ENCODE measurements around the gene HCFC1R1.
A peak's percentile ranks its signal among the peaks of the same experiment; 100 is the strongest.

The HCFC1R1 gene

DNA sequence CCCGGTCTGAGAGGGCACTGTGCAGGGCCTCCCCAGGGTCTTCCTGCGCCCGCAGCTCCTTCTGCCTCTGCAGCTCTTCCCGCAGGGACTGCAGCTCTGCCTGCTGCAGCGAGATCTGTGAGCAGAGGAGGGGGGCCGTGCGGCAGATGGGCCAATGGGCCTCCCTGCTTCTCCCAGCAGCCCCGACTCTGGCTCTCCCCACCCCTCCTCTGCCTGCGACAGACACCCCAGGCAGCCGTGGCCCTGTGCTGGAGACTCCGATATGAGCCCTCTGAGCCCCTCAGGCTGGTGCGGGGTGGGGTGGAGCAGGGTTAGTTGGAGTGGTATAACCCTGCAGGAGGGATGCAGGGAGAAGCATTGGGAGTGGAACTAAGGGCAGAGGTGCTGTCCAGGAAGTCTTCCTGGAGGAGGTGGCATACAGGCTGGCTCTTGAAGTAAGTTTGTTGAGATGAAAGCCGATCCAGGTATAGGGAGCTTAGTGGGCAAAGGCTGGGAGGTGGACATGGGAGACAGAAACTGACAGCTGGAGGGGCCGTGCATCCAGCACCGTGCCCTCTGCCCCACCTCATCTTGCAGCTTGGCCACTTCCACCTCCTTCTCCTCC, 5.1 kb upstream of the HCFC1R1 start:
- H3K4me1 ChIP-seq: peaks cover 11% of the 10 kb centered on the region
- peaks cover 19% of the 10 kb centered on the region for H3K36me3 ChIP-seq
- peaks cover 56% of the 10 kb centered on the region for H3K27me3 ChIP-seq
- no peak for DNase-seq
- TF ChIP-seq CTCF (IDR thresholded peaks at IDR 0.05; ENCODE audit: low read depth, low read length): no peak
- H3K4me3 ChIP-seq (ENCODE audit: low read depth, low read length): no peak overlapping the region
- H3K9me3 ChIP-seq: no peaks in the 10 kb centered on the region

DNA sequence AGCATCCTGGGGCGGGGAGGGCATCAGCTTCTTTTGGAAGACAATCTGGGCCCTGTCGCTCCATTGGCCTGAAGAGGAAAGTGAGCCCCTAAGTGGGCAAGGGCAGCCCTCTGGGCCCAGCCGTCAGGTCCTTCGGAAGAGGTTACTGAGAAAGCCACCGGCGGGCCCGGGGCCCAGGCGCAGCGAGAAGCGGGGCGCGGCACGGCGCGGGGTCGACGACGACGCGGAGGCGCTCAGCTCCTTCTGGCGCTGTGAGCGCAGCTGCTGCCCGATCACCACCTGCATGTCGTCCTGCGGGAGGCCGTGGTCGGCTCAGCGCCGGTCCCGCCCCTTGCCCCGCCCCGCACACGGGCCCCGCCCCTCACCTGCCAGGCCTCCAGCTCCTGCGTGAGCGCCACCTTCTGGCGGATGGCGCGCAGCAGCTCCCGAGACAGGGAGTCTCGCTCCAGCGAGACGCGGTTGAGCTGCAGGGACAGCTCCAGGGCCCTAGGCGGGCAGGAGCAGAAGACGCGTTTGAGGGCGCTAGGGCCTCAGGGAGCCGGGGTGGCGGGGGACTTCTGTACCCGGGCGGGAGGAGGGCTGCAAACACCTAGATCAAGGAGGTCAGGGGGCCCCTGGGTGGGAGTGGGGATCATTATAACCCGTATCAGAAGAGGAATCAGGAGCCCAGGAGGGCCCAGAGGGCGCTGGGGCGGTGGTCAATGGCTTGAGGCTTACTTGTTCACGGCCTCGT, 4.4 kb upstream of the HCFC1R1 start:
- TF ChIP-seq CTCF (IDR thresholded peaks at IDR 0.05; ENCODE audit: low read depth, low read length): peak; percentile 72
- peak; percentile 95 for DNase-seq
- H3K9me3 ChIP-seq: no peaks in the 10 kb centered on the region
- peaks cover 19% of the 10 kb centered on the region for H3K36me3 ChIP-seq
- peaks cover 11% of the 10 kb centered on the region for H3K4me1 ChIP-seq
- no peak overlapping the region; the same call in 1 of the 2 replicates for H3K4me3 ChIP-seq (ENCODE audit: low read depth, low read length)
- H3K27me3 ChIP-seq: peaks cover 49% of the 10 kb centered on the region

DNA sequence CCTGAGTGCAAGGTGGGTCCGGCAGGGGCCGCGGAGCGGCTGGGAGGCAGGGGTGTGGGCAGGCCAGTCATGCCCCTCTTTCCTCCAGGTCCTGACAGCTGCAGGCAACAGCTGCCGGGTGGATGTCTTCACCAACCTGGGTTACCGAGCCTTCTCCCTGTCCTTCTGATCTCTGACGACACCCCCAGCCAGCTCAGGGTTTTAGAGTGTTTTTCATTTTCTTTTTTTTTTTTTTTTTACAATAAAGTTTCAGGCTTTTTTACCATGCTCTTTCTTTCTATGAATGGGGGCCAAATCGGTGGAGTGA, 3.7 kb upstream of the HCFC1R1 start:
- Histone ChIP-seq H3K27me3 (peaks cover 42% of the 10 kb centered on the region), H3K4me1 (peaks cover 18% of the 10 kb centered on the region), H3K36me3 (peaks cover 19% of the 10 kb centered on the region), H3K4me3 (ENCODE audit: low read depth, low read length) (no peak overlapping the region), H3K9me3 (no peaks in the 10 kb centered on the region)
- TF ChIP-seq CTCF (IDR thresholded peaks at IDR 0.05; ENCODE audit: low read depth, low read length): no peak
- DNase-seq: no peak

GRCh38 chr16:3026609-3027488, 3.1 kb upstream of the HCFC1R1 start:
- no peak for DNase-seq
- H3K4me3 ChIP-seq (ENCODE audit: low read depth, low read length): no peak overlapping the region
- TF ChIP-seq CTCF (IDR thresholded peaks at IDR 0.05; ENCODE audit: low read depth, low read length): no peak
- peaks cover 36% of the 10 kb centered on the region for H3K27me3 ChIP-seq
- H3K4me1 ChIP-seq: peaks cover 23% of the 10 kb centered on the region
- no peaks in the 10 kb centered on the region for H3K9me3 ChIP-seq
- H3K36me3 ChIP-seq: peaks cover 19% of the 10 kb centered on the region

- Histone ChIP-seq H3K36me3 (peaks cover 19% of the 10 kb centered on the region), H3K4me1 (peaks cover 26% of the 10 kb centered on the region), H3K27me3 (peaks cover 28% of the 10 kb centered on the region), H3K4me3 (ENCODE audit: low read depth, low read length) (no peak overlapping the region), H3K9me3 (no peaks in the 10 kb centered on the region)
- no peak for TF ChIP-seq CTCF (IDR thresholded peaks at IDR 0.05; ENCODE audit: low read depth, low read length)
- DNase-seq: no peak
Measured at GRCh38 chr16:3026003-3026378, 2.2 kb upstream of the HCFC1R1 start.
